GM18858 (cell line): ENCODE results near the gene ZNF576.
"Not testable (repeated sequence)": the region's sequence is repeated elsewhere in the genome, so short reads cannot be mapped to it uniquely, and the experiment has no call there.

ENCODE experiments used
- ATAC-seq: cut with Tn5 transposase; IDR thresholded peaks from one replicate; pipeline ENCODE4 v1.9.1; 2021; ENCODE audit not compliant: unreplicated experiment

The ZNF576 gene

DNA sequence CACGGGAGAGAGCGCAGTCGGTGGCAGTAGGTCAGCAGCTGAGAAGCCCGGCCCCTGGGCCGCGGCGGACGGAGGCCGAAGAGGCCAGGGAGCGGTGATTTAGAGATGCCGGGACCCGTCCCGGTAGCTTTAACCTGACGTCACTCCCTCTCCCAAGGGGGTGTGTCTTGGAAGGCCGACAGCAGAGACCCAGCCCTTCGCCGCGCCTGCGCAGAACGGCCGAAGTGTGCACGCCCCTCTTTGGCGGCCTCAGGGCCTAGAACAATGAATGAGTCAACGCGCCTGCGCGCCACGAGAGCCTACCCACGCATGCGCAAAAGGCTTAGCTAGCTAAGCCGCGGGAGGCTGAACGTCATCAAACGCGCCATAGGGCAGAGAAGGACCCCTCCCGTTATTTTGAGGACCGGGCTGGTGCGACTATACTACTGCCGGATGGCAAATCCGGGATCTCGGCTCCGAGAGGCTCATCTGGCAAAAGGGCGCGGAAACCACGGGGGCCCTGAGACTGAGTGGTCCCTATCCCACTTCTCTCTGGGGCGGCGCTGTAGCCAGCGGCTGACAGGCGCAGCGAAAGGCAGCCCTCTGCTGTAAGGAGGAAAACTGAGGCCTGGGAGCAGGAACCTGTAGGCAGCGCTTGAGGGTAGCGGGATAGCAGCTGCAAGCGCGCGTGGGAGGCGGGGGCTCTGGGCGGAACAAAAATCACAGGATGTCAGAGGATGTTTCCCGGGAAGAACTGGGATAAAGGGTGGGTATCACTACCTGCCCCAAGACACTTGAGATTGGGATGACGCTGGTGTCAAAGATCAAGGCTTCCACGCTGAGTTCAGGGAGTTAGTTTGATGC, at the start of gene ZNF576, which contains the start of gene IRGQ:
Gene ZNF576 (plus strand): TSS at position 597 of the 843 bp plus-strand sequence. CDS start 514 bp downstream, outside the sequence.
Gene IRGQ (minus strand): TSS at position 136 of the 843 bp plus-strand sequence. CDS start 796 bp downstream, outside the sequence.
- ATAC-seq: peak; percentile 64

DNA sequence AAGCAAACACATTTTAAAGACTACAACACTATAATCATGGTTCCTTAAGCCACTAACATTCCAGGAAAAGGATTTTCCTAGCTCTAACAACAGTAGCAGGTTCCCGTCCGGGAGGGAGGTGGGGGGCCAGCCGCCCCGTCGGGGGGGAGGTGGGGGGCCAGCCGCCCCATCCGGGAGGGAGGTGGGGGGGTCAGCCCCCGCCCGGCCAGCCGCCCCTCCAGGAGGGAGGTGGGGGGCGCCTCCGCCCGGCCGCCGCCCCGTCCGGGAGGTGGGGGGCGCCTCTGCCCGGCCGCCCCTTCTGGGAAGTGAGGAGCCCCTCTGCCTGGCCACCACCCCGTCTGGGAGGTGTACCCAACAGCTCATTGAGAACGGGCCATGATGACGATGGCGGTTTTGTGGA, 48.5 kb upstream of the ZNF576 start:
- not testable (repeated sequence) for ATAC-seq

DNA sequence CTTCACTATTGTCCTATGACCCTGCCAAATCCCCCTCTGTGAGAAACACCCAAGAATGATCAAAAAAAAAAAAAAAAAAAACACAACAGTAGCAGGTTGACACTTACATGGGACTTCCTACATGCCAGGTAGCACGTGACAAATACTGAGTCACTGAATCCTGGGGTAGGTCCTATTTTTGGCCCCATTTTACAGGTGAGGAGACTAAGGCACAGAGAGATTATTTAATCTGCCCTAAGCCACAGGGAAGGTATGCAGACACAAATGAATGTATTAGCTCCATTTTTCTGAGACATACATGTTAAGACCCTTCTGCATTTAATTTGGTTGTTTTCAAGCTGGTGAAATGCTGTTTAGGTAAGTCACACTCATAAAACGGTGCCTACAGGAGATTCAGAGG, 47.7 kb upstream of the ZNF576 start:
- ATAC-seq: no peak

GRCh38 chr19:43551399-43552197, 44.8 kb upstream of the ZNF576 start:
- no peak for ATAC-seq

GRCh38 chr19:43552198-43552450, 44.3 kb upstream of the ZNF576 start:
- ATAC-seq: no peak

GRCh38 chr19:43552616-43553015, 43.8 kb upstream of the ZNF576 start:
- ATAC-seq: no peak

- no peak for ATAC-seq
Measured at GRCh38 chr19:43553656-43554055, 42.7 kb upstream of the ZNF576 start.

- no peak for ATAC-seq
Measured at GRCh38 chr19:43554317-43554895, 42.0 kb upstream of the ZNF576 start.

GRCh38 chr19:43555185-43555770, 41.1 kb upstream of the ZNF576 start:
- no peak for ATAC-seq

- ATAC-seq: no peak
Measured at GRCh38 chr19:43560687-43561086, 35.7 kb upstream of the ZNF576 start.

- no peak for ATAC-seq
Measured at GRCh38 chr19:43561139-43561970, 35.0 kb upstream of the ZNF576 start.

- no peak for ATAC-seq
Measured at GRCh38 chr19:43562226-43562697, 34.1 kb upstream of the ZNF576 start.

GRCh38 chr19:43562698-43563241, 33.6 kb upstream of the ZNF576 start:
- peak; percentile 73 for ATAC-seq

GRCh38 chr19:43563816-43564457, 32.5 kb upstream of the ZNF576 start:
- no peak for ATAC-seq

DNA sequence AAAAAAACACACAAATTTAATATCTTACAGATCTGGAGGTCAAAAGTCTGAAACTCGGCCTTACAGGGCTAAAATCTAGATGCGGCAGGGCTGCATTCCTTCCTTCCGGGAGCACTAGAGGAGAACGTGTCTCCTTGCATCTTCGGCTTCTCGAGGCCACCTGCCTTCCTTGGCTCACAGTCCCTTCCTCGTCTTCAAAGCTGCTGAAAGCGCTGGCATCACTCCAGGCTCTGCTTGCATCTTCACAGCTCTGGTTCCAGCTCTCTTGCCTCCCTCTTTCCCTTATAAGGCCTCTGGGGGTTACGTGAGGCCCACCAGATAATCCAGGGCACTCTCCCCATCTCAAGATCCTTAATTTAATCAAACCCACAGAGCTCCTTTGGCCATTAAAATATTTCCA, 31.6 kb upstream of the ZNF576 start:
- no peak for ATAC-seq

GRCh38 chr19:43569657-43570056, 26.7 kb upstream of the ZNF576 start:
- no peak for ATAC-seq

GRCh38 chr19:43570174-43570791, 26.1 kb upstream of the ZNF576 start:
- no peak for ATAC-seq

DNA sequence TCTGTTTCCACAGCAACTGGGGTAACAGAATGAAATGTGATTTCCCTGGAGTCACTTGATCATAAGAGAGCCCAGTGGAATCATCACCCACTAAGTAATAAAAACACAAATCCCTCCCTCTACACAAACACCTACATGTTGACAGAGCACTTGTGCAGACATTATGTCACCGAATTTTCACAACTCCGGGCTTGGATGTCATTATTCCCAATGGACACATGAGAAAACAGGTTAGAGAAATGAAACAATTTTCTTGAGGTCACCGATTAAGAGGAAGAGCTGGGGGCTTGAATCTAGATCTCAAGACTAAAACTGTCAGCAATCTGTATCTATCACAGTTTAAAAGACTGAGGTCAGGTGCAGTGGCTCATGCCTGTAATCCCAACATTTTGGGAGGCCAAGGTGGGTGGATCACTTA, 24.2 kb upstream of the ZNF576 start:
- no peak for ATAC-seq
